ENCODE results near the gene ANXA2.
"Not testable (repeated sequence)": the region's sequence is repeated elsewhere in the genome, so short reads cannot be mapped to it uniquely, and the experiment has no call there.

Gene ANXA2

DNA sequence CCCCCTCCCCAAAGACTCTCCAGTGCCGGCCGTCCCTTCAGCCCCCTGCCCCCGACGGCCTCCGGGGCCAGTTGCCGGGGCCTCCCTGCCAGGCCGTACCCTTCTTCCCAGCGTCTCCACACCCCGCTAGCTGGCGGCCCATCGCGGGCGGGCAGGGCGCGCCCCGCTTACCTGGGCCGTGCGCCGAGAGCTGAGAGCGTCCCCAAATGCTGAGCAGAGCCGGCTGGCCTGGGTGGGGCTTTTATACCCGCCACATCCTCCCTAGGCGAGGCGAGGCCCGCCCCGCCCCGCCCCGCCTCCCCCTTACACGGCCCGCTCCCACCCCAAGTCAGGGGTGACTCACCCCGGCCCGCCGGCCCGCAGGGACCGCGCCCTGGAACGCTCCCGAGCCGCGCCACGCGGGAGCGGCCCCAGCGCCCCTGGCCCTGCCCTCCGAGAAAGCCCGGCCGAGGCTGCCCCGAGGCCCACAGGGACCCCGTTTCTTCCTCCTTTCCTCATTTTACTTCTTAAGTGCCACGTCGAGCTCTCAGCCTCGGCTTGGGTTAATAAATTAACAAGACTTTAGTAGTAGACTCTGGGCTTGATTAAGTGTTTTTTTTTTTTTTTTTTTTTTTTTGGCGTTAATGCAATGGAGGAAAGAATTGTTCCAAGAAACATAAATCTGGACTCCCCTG is at the start of gene ANXA2:
ANXA2 (minus strand) TSS at position 215 of the 674 bp plus-strand sequence. CDS start 11,911 bp downstream, outside the sequence.
- peak; percentile 57 to 75 (median 69) for DNase-seq (ENCODE audit: low read depth in 3 of 3)

DNA sequence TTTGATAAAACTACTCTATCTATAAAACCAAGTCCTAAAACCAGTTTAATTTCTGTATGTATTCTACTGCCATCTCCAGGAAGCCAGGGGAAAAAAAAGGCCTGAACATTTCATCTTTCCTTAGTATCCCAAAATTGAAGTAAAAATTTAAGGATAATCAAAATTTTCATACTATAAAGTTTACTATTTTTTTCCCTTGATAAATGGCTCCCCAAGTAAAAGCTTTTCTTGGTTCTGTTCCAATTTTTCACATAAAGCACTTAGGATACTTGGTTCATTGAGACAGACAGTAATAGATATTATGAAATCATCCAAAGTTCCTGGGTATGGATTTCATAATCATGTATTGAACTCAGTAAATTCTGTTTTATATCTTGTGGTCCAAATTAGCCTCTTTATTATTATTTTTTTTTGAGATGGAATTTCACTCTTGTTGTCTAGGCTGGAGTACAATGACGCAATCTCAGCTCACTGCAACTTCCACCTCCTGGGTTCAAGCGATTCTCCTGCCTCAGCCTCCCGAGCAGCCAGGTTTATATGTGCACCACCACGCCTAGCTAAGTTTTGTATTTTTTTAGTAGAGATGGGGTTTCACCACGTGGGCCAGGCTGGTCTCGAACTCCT is 46.6 kb upstream of the ANXA2 start:
- DNase-seq (ENCODE audit: low read depth in 3 of 3): no peak

DNA sequence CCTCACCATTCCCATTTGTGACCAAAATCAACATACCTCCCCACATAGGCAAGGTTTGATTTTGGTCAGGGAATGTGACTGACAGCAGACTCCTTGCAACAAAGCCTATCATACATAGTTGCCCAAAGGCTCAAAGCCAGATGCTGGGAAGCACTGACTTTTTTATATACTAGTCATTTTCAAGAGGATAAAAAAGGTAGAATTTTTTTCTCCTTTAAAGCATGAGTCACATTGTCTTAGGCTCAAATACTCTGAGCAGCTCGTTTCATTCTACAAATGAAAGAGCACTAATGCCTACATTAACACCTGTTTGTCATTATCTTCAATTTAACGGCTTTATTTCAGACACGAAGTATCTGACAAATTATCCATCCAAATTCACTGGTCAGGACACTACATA is 45.0 kb upstream of the ANXA2 start:
- no peak for DNase-seq (ENCODE audit: low read depth in 3 of 3)

DNA sequence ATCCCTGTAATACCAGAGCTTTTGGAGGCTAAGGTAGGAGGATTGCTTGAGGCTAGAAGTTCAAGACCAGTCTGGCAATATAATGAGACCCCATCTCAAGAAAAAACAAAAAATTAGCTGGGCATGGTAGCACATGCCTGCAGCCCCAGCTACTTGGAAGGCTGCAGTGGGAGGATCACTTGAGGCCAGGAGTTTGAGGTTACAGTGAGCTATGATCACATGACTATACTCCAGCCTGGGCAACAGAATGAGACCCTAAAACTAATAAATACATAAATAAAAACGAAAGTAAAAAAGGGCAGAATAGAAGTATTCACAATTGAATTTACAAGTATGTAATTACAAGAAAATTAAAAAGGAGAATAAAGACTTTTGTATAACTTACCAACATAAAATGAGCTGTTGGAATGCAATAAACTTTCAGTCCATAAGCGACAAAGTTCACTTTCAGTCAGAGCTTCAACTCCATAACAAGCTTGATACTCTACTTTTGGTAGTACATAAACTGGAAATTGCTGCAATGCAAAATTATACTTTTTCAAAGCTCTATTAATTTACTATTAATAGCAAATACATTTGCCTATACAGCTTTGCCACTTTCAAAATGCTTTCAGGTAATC is 44.4 kb upstream of the ANXA2 start:
- no peak for DNase-seq (ENCODE audit: low read depth in 3 of 3)

DNA sequence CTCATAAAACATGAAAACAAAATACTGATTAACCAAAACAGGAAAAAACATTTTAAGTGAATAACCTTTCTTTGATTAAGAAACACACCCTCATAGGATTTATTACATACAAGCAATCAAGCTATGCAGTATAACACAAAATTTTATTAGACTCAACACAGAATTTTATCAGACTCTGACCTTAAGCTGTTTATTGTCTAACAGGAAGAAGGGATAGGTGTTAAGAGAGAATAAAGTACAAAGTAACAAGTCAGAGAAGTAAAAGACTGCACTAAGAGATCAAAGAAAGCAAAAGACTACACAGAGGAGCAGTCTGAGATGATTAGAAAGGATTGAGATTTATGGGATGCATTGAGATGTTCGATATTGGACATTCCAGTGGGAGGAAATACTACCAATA is 43.5 kb upstream of the ANXA2 start:
- DNase-seq (ENCODE audit: low read depth in 3 of 3): no peak

DNA sequence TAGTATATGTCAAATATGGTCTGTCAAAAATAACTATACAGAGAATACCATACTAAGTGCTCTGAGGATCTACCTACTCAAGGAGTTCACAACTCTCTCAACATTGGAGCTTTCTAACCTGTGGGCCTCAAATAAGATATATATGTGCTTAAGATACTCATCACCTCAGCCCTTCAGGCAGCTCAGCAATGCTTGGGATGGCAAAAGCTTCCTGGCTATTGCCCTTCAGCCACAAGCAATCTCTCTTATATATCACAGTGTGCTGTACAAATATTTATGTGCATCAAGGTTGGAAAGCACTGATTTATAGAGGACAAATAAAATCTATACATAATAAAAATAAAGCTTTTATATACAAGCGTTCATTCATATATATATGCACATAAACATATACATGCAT is 40.9 kb upstream of the ANXA2 start:
- no peak for DNase-seq (ENCODE audit: low read depth in 3 of 3)

DNA sequence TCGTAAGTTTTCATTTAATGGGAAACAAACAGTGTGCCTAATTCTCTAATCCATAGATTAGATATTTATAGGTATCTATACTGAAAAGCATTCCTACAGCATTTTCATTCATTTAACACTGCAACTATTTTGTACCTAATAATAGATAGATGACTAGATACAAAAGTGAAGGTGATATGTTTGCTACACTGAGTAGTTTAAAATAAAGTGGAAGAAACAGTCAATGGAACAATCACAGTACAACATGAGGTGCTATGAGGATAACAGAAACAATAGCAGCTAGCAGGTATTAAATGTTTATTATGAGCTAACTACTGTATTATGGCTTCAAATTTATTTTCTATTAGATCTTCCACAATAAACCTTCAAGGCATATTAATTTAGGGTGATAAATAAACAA is 31.1 kb upstream of the ANXA2 start:
- DNase-seq (ENCODE audit: low read depth in 3 of 3): no peak

DNA sequence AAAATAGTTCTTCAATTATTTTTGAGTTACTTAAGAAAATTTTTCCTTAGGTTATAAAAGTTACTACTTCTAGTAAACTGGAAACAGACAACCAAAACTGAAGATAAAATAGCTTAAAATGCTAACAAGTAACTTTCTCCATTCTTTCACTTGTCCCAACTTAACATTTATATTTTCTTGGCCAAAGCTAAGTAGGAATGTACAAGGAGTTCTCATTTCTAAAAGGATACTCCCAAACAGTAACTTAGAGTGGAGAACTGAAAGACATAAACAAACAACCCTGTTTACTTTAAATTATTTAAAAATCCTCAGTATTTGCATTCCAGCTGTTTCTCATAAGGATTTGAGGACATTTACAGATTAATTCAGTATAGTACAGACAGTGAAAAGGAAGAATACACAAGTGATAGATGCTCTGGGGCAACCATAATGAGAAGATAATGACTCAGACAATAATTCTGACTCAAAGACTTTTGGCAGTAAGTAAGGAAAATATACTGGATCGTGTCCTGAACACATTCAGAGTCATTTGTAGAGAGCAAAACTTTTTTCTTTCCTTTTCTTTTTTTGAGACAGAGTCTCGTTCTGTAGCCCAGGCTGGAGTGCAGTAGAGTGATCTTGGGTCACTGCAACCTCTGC is 29.2 kb upstream of the ANXA2 start:
- no peak for DNase-seq (ENCODE audit: low read depth in 3 of 3)

DNA sequence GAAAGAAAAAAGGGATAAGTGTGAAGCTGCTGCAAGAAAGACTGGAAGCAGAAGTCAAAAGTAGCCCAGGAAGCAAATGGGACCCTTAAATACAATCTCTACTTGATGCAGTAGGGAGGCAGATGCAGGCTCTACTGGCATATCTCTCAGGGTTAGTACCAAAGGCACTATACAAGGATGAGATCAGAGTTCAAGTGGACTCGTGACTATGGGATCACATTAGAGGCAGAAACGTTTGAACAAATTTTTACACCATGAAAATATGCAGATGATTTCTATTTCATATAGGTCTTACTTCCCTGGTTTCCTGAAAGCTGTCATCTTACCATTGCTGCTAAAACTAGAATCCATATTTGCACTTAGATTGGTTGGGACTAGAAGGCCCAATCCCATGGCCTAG is 27.7 kb upstream of the ANXA2 start:
- no peak for DNase-seq (ENCODE audit: low read depth in 3 of 3)

DNA sequence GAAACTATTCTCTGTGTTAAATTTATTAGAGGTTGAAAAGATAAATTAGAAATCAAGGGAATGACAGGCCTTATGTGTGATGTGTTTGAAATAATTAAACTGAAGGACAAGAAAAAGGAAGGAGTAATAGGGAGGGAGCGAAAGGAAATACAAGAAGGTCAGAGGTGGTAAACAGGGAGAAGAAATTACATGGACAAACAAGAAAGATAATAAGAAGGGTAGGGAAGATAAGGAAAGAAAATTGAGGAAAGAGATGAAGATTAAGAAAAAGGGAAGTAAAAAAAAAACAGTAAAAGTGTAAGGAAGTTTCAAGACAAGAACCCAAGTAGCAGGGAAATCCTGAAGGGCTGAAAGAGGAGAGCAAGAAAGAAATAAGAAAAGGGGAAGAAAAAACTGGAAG is 26.2 kb upstream of the ANXA2 start:
- no peak for DNase-seq (ENCODE audit: low read depth in 3 of 3)

DNA sequence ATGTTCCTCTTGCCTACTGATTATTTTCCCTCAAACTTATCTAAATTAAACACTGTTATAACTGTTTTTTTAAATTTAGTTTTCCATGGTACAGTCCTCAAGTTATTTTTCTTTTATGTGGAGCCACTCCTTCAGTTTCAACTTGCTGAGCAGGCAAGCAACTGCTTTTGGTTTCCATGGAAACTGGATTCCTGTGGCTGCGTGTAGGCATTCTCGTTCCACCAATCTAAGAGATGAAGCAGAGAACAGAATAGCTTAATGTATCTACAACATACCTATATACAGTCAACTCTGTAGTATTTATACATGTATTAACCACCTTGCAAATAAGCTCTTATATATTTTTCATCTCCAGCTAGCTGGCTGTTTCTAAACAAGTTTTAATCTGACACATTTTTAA is 25.8 kb upstream of the ANXA2 start:
- no peak for DNase-seq (ENCODE audit: low read depth in 3 of 3)

DNA sequence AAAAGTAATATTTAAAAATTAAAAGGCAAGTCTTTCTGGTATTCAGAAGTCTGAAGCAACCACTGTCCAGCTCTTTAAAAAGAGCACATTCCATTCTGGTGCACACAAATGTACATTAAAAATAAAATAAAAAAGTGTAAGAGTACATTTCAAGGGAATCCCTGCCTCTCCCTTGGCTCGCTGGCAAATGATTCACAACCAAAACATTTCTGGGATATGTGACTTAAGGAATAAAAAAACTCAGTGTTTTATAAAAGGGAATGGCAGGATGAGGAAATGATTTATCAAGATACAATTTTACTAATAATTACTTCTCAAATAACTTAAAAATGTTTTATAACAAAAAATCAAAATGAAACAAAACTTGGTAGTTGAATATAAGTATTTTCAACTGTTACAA is 23.8 kb upstream of the ANXA2 start:
- no peak for DNase-seq (ENCODE audit: low read depth in 3 of 3)

DNA sequence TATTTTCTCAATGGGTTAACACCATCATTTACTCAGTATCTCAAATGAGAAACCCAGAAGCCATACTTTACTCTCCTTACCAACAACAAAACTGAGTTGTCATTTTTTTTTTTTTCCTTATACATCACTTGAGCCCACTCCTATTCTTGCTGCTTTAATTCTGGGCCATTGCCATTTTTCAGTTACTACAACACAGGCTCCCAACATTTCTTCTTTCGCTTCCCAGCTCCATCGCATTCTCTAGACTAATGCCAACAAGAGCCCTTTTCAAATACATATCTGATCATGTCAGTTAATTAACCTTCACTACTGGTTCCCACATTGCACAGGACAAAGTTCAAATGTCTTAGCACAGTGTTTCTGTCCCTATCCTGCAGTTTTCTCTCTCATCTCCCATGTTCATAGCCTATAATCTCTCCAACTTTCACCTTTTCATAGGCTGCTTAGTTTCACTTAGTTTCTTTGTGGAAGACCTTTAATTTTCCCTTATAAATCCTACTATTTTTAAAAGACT is 22.5 kb upstream of the ANXA2 start:
- DNase-seq (ENCODE audit: low read depth in 3 of 3): no peak

DNA sequence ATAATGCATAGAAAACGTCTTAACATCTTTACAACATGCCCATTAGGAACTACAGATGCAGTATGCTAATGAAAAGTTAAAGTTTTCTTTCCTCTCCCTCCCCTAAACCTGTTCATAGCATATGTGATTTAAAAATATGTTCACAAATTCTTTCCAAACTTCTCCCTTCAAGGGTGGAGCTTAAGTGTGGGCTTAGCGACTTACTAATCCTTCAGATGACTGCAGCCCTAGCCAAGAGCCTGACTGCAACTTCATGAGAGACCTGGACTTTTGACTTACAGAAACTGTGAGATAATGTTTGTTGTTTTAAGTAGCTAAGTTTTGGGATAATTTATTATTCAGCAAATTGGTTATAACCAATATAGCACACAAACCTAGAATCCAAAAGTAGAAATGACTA is 22.0 kb upstream of the ANXA2 start:
- DNase-seq (ENCODE audit: low read depth in 3 of 3): no peak

DNA sequence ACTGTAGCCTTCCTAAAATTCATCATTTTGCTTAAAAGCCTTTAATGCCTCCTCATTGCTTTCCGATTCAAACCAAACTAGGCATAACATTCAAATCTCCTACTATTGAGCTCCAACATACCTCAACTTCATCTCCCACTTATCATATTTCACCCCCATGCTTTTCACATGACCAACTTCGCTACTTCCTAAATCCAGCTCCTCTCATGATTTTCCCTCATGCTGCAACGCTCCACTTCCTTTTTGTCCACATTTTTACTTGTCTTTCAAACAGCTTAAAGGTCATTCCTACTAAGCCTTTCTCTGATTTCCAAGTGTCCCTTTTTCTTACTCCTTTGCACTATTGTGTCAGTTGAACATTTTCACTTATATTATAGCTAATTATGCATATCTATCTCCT is 20.3 kb upstream of the ANXA2 start:
- no peak for DNase-seq (ENCODE audit: low read depth in 3 of 3)

DNA sequence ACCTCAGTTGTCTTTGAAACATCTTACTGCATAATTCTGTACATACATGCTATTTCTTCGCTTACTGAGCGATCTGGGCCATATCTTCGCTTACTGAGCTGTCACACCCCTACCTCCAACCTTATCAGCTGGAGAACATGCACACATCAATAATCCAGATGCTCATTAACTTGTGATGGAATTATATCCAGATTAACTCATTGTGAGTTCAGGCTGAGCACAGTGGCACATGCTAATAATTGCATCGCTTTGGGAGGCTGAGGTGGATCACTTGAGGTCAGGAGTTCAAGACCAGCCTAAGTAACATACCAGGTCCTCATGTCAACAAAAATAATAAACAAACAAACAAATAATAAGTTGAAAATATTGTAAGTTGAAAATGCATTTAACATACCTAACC is 19.3 kb upstream of the ANXA2 start:
- no peak for DNase-seq (ENCODE audit: low read depth in 3 of 3)

DNA sequence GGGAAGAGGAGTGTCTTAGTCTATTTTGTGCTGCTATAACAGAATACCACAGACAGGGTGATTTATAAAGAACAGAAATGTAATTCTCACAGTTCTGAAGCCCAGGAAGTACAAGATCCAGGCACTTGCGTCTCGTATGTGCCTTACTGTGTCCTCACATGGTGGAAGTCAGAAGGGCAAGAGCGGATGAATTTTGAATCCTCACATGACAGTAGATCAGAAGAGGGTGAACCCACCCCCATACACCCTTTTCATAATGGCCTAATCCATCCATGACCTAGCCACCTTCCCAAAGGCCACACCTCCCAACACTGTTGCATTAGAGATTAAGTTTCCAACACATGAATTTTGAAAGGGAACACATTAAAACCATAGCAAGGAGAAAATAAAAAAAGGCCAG is 18.7 kb upstream of the ANXA2 start:
- no peak for DNase-seq (ENCODE audit: low read depth in 3 of 3)

DNA sequence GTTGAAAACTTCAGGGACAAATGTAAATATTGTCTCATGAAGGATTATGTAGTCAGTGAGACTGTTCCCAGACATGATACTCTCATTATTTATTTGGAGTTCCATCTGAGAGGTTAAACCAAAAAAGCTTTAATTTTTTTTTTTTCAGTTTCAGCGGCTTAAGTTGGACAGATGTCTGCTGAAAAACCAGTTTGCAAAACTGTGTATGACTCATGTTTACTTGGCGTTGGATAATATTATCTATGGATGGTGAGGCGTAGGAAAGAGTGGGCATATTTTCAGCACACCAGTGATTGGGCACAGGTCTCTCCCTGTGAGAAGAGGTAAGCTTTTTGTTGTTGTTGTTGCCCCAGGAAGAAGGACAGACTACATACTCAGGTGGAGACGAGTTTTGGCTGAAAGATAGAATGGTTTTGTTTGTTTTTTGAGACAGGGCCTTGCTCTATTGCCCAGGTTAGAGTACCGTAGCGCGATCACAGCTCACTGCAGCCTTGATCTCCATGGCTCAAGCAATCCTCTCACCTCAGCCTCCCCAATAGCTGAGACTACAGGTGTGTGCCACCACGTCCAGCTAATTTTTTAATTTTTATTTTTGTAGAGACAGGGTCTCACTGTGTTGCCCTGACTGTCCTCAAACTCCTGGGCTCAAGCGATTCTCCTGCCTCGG is 16.4 kb upstream of the ANXA2 start:
- DNase-seq (ENCODE audit: low read depth in 3 of 3): no peak

DNA sequence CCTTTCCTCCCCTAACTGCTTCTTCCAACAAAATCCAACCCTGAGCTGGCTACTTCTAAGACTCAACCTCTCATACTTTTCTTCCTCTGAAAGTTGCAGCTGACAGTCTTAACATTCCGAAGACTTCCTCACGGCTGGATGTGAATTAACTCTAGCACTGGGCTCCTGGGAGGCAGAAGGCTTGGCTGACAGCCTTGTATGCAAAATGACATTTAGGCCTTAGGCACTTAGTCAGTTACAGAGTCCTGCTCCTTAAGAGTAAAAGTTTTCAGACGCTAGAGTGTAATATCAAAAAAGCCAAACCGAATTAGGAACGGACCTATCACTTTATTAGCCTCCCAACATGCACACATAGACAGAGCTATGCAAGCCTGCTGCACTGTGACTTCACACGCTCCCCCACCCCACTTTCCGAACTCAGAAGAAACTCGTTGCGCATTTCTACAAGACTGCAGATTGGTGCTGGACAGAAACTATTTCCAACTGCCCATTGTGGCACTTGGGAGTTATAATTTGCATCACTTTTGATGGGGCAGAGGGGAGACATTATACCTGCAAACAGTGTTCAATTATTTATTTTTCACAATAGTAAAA is 15.5 kb upstream of the ANXA2 start:
- DNase-seq (ENCODE audit: low read depth in 3 of 3): no peak

DNA sequence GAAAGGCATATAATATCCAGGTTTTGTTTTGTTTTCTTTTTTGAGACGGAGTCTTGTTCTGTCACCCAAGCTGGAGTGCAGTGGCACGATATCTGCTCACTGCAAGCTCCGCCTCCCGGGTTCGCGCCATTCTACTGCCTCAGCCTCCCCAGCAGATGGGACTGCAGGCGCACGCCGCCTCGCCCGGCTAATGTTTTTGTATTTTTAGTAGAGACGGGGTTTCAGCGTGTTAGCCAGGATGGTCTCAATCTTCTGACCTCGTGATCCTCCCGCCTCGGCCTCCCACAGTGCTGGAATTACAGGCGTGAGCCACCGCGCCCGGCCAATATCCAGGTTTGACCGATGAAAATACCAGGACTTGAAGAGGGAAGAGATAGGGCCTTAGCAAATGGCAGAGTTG is 15.0 kb upstream of the ANXA2 start:
- DNase-seq (ENCODE audit: low read depth in 3 of 3): not testable (repeated sequence)

DNA sequence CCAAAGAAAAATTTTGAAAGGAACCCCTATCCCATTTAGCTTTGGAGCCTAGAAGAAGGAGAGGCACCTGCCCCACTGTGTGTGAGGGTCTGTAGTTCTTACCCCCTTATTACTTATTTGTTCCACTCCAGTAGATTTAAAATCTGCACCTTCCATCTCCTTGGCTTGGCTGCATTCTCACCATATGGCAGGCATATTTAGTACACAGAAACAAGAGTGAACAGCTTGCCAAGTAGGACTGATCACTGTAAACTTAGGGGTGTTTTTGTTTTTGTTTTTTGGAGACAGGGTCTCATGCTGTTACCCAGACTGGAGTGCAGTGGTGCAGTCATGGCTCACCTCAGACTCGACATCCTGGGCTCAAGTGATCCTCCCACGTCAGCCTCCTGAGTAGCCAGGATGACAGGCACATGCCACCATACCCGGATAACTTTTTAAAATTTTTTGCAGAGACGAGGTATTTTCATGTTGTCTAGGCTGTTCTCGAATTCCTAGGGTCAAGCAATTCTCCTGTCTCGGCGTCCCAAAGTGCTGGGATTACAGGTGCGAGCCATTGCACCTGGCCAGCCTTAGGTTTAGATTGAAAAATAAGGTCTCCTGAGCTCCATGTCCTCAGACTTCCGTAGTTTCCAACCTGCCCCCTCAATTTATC is 14.1 kb upstream of the ANXA2 start:
- DNase-seq (ENCODE audit: low read depth in 3 of 3): no peak

Measured in stimulated activated CD4-positive, alpha-beta T cell treated with anti-CD3 and anti-CD28 coated beads, TNF-alpha, amount 100 ng/mL, for 4 hours (primary cell).